ENCODE data around the gene HBE1. TPM values are rescaled to one million over a fixed set of nuclear protein-coding genes. Genes with fewer than 3 reads are reported as not detected.

Gene HBE1
- total and polyA plus RNA-seq, 2 of the 4 experiments (the other 2 are of a cell fraction), result 3.2 to 12.7 TPM

DNA sequence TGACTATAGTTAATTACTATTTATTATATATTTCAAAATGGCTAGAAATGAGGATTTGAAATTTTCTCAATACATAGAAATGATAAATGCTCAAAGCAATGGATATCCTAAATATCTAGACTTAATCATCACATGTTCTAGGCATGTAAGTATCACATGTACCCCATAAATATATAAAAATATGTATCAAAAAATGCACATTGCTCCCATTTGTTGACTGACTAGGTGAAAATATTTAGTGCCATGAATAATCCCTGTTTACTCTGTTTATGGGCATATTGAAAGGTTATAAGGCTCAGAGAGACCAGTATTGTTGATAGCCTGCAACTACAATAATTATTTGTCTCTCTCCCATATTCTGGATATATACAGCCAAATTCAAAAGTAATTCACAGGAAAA, 3.1 kb downstream of the HBE1 start:
- Histone ChIP-seq H3K9me1 (ENCODE audit: insufficient read depth, low read length) (no peaks in the 10 kb centered on the region), H2BK15ac (ENCODE audit: low read depth, low read length) (no peak overlapping the region), H3K9ac (ENCODE audit: low read depth, low read length) (no peak overlapping the region), H2AFZ (replicated peaks; ENCODE audit: low read length, poor library complexity) (no peak overlapping the region), H3K4me2 (ENCODE audit: low read depth, low read length) (no peak overlapping the region), H3K36me3 (ENCODE audit: control insufficient read depth, insufficient read depth, low read length) (no peaks in the 10 kb centered on the region), H3K27ac (ENCODE audit: insufficient read depth, low read length) (no peak overlapping the region), H2BK120ac (ENCODE audit: low read depth, low read length) (no peak overlapping the region), H3K14ac (replicated peaks; ENCODE audit: low read depth, low read length) (no peak overlapping the region), H2BK20ac (ENCODE audit: low read depth, low read length) (no peak overlapping the region), H4K5ac (ENCODE audit: low read depth, low read length) (no peak overlapping the region), H3K4me3 (ENCODE audit: insufficient read depth, low read depth, low read length) (no peak overlapping the region), H3K56ac (ENCODE audit: extremely low read depth, insufficient read depth, low read length) (no peak overlapping the region), H4K20me1 (ENCODE audit: insufficient read depth, low read length) (no peaks in the 10 kb centered on the region), H3K4ac (ENCODE audit: low read depth, low read length) (no peak overlapping the region), H4K91ac (ENCODE audit: insufficient read depth, low read depth, low read length) (no peak overlapping the region), H3K4me1 (ENCODE audit: control insufficient read depth, insufficient read depth, low read length) (no peaks in the 10 kb centered on the region; the same call in 1 of the 2 replicates), H2BK5ac (ENCODE audit: low read depth, low read length, poor library complexity, severe bottlenecking) (no peak overlapping the region), H3K18ac (ENCODE audit: low read depth, low read length) (no peak overlapping the region), H2AK9ac (replicated peaks; ENCODE audit: low read depth, low read length, poor library complexity) (no peak overlapping the region), H4K8ac (ENCODE audit: low read depth in 2 of 2, low read length in 2 of 2) (no peak overlapping the region), H3K79me1 (ENCODE audit: low read depth in 1 of 2, low read length in 2 of 2) (no peaks in the 10 kb centered on the region), H3K27me3 (ENCODE audit: control insufficient read depth, insufficient read depth, low read length) (no peaks in the 10 kb centered on the region), H3K9me3 (ENCODE audit: control insufficient read depth, insufficient read depth, low read length) (no peaks in the 10 kb centered on the region), H2AK5ac (ENCODE audit: low read depth, low read length) (no peak overlapping the region), H3K23ac (ENCODE audit: low read depth, low read length) (no peak overlapping the region)
- no TSS peak for BruUV-seq (replicated peaks)
- TF ChIP-seq, protein P1, sequence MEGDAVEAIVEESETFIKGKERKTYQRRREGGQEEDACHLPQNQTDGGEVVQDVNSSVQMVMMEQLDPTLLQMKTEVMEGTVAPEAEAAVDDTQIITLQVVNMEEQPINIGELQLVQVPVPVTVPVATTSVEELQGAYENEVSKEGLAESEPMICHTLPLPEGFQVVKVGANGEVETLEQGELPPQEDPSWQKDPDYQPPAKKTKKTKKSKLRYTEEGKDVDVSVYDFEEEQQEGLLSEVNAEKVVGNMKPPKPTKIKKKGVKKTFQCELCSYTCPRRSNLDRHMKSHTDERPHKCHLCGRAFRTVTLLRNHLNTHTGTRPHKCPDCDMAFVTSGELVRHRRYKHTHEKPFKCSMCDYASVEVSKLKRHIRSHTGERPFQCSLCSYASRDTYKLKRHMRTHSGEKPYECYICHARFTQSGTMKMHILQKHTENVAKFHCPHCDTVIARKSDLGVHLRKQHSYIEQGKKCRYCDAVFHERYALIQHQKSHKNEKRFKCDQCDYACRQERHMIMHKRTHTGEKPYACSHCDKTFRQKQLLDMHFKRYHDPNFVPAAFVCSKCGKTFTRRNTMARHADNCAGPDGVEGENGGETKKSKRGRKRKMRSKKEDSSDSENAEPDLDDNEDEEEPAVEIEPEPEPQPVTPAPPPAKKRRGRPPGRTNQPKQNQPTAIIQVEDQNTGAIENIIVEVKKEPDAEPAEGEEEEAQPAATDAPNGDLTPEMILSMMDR (conservative IDR thresholded peaks at IDR 0.05; ENCODE audit: low read depth, low read length), result no peak
- TF ChIP-seq, protein P2, sequence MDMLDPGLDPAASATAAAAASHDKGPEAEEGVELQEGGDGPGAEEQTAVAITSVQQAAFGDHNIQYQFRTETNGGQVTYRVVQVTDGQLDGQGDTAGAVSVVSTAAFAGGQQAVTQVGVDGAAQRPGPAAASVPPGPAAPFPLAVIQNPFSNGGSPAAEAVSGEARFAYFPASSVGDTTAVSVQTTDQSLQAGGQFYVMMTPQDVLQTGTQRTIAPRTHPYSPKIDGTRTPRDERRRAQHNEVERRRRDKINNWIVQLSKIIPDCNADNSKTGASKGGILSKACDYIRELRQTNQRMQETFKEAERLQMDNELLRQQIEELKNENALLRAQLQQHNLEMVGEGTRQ (IDR thresholded peaks at IDR 0.05; ENCODE audit: low read depth, low read length), result no peak
- TF ChIP-seq CHD1 (IDR thresholded peaks at IDR 0.05; ENCODE audit: low read depth, low read length), result no peak
- no peak for TF ChIP-seq CEBPB (IDR thresholded peaks at IDR 0.05; ENCODE audit: low read depth, low read length)
- TF ChIP-seq RCOR1 (IDR thresholded peaks at IDR 0.05; ENCODE audit: insufficient replicate concordance, low read length), result no peak
- TF ChIP-seq NFE2L2 (IDR thresholded peaks at IDR 0.05; ENCODE audit: low read depth, low read length), result no peak
- TF ChIP-seq, protein P3, sequence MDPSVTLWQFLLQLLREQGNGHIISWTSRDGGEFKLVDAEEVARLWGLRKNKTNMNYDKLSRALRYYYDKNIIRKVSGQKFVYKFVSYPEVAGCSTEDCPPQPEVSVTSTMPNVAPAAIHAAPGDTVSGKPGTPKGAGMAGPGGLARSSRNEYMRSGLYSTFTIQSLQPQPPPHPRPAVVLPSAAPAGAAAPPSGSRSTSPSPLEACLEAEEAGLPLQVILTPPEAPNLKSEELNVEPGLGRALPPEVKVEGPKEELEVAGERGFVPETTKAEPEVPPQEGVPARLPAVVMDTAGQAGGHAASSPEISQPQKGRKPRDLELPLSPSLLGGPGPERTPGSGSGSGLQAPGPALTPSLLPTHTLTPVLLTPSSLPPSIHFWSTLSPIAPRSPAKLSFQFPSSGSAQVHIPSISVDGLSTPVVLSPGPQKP (IDR thresholded peaks at IDR 0.05; ENCODE audit: borderline replicate concordance, low read depth, low read length), result no peak
- TF ChIP-seq FOS (IDR thresholded peaks at IDR 0.05; ENCODE audit: low read depth, low read length), result no peak
- TF ChIP-seq RFX5 (IDR thresholded peaks at IDR 0.05; ENCODE audit: low read depth, low read length), result no peak
- TF ChIP-seq BHLHE40 (IDR thresholded peaks at IDR 0.05; ENCODE audit: low read depth, low read length), result no peak
- TF ChIP-seq MAZ (IDR thresholded peaks at IDR 0.05; ENCODE audit: borderline replicate concordance, low read depth, low read length), result no peak
- TF ChIP-seq RAD21 (IDR thresholded peaks at IDR 0.05; ENCODE audit: low read length), result no peak
- TF ChIP-seq MAFK (IDR thresholded peaks at IDR 0.05; ENCODE audit: low read depth, low read length), result no peak
- no peak for TF ChIP-seq POLR2A (IDR thresholded peaks at IDR 0.05; ENCODE audit: low read depth, low read length)
- intact Hi-C loops (cut with micrococcal nuclease), result no loop called here
- ChIA-PET POLR2A (ENCODE audit: unreplicated experiment) (no interaction called here), CTCF (no interaction called here)
- in situ Hi-C loops (cut with MboI; ENCODE audit: low sequenced_read_pairs), result no loop called here
- dilution Hi-C loops (cut with HindIII; ENCODE audit: low sequenced_read_pairs, unreplicated experiment), result no loop called here
- no peak for DNase-seq
- ATAC-seq (ENCODE audit: low read depth), result no peak
